GM18498 (cell line): Measurements from ENCODE around the gene HEXB.
A peak's percentile ranks its signal among the peaks of the same experiment; 100 is the strongest.

Experiments
- ATAC-seq: cut with Tn5 transposase; IDR thresholded peaks from one replicate; pipeline ENCODE4 v1.9.1; 2021; ENCODE audit warnings: mild to moderate bottlenecking, moderate library complexity; ENCODE audit not compliant: unreplicated experiment

The HEXB gene

GRCh38 chr5:74684900-74685851 lies at the start of gene HEXB:
Gene HEXB (plus strand): TSS chr5:74685233. CDS start chr5:74685261, 28 bp downstream.
- peak; percentile 87 for ATAC-seq

GRCh38 chr5:74636149-74636548 lies 48.9 kb upstream of the HEXB start:
- ATAC-seq = no peak

- no peak for ATAC-seq
These were observed 48.5 kb upstream of the HEXB start for GRCh38 chr5:74636552-74636951.

- no peak for ATAC-seq
These were observed 46.5 kb upstream of the HEXB start for GRCh38 chr5:74638544-74638969.

GRCh38 chr5:74638970-74639806 lies 45.8 kb upstream of the HEXB start:
- no peak for ATAC-seq

- ATAC-seq = peak; percentile 17
These were observed 45.1 kb upstream of the HEXB start for GRCh38 chr5:74639807-74640449.

GRCh38 chr5:74640450-74640953 lies 44.5 kb upstream of the HEXB start, which contains the start of gene ENC1:
Gene ENC1 (minus strand): TSS chr5:74640728. CDS start chr5:74636485, 4,243 bp downstream.
- ATAC-seq = peak; percentile 76

- peak; percentile 26 for ATAC-seq
These were observed 43.9 kb upstream of the HEXB start for GRCh38 chr5:74640954-74641734.

GRCh38 chr5:74641735-74642542 lies 43.1 kb upstream of the HEXB start:
- ATAC-seq = no peak

GRCh38 chr5:74642543-74642863 lies 42.5 kb upstream of the HEXB start:
- ATAC-seq = no peak

GRCh38 chr5:74643111-74643562 lies 41.9 kb upstream of the HEXB start:
- no peak for ATAC-seq

- ATAC-seq = no peak
These were observed 37.9 kb upstream of the HEXB start for GRCh38 chr5:74647096-74647495.

GRCh38 chr5:74648835-74649293 lies 36.2 kb upstream of the HEXB start:
- ATAC-seq = no peak

GRCh38 chr5:74649421-74649973 lies 35.5 kb upstream of the HEXB start:
- ATAC-seq = no peak

GRCh38 chr5:74651710-74652109 lies 33.3 kb upstream of the HEXB start:
- no peak for ATAC-seq

GRCh38 chr5:74652576-74652975 lies 32.5 kb upstream of the HEXB start:
- no peak for ATAC-seq

GRCh38 chr5:74653991-74654390 lies 31.0 kb upstream of the HEXB start:
- no peak for ATAC-seq

- ATAC-seq = no peak
These were observed 29.8 kb upstream of the HEXB start for GRCh38 chr5:74655206-74655605.

GRCh38 chr5:74655716-74656115 lies 29.3 kb upstream of the HEXB start:
- ATAC-seq = no peak
